ENCODE measurements around the gene MLXIPL. TPM values are rescaled to one million over a fixed set of nuclear protein-coding genes. Genes with fewer than 3 reads are reported as not detected.

Gene MLXIPL
- total and polyA plus RNA-seq, 2 of the 8 experiments (the other 6 are each of a cell fraction or from before 2014, with no cell fraction given) = 9.4 to 10.6 TPM

GRCh38 chr7:73623798-73624668 is at the start of gene MLXIPL (continued):
- TF ChIP-seq ATF3 (IDR thresholded peaks at IDR 0.05; ENCODE audit: insufficient read depth, low read depth, low read length) (no peak), GABPA (IDR thresholded peaks at IDR 0.05; ENCODE audit: borderline replicate concordance, insufficient read depth, low read length) (no peak), BCL11A (IDR thresholded peaks at IDR 0.05; ENCODE audit: low read depth in 2 of 2, low read length in 2 of 2) (no peak), E2F6 (IDR thresholded peaks at IDR 0.05) (peak; percentile 64), GTF2F1 (IDR thresholded peaks at IDR 0.05; ENCODE audit: borderline replicate concordance, low read depth, low read length) (no peak), USF2 (IDR thresholded peaks at IDR 0.05; ENCODE audit: low read length) (no peak), TAF1 (IDR thresholded peaks at IDR 0.05; ENCODE audit: low read depth, low read length) (no peak), CBX5 (IDR thresholded peaks at IDR 0.05; ENCODE audit: low read depth, low read length) (no peak), ZNF274 (IDR thresholded peaks at IDR 0.05; ENCODE audit: borderline replicate concordance, extremely low read depth, low read length) (no peak), CHD2 (IDR thresholded peaks at IDR 0.05; ENCODE audit: low read length) (no peak), YY1 (IDR thresholded peaks at IDR 0.05; ENCODE audit: low read depth, low read length) (peak; percentile 68; the same call in 1 of the 2 replicates), HDAC6 (IDR thresholded peaks at IDR 0.05; ENCODE audit: low read depth, low read length) (no peak), SAP30 (IDR thresholded peaks at IDR 0.05; ENCODE audit: insufficient read depth, insufficient replicate concordance, low read length) (no peak), RNF2 (IDR thresholded peaks at IDR 0.05; ENCODE audit: borderline replicate concordance, low read depth, low read length, missing control alignments, poor library complexity, severe bottlenecking) (no peak), SP4 (IDR thresholded peaks at IDR 0.05; ENCODE audit: low read length) (no peak), SP1 (IDR thresholded peaks at IDR 0.05; ENCODE audit: low read depth, low read length) (no peak), KDM4A (IDR thresholded peaks at IDR 0.05; ENCODE audit: low read depth, low read length, severe bottlenecking) (peak; percentile 77), CEBPB (IDR thresholded peaks at IDR 0.05; ENCODE audit: low read depth, low read length) (no peak), JUND (IDR thresholded peaks at IDR 0.05; ENCODE audit: low read length) (no peak)
- TF ChIP-seq, protein P1, sequence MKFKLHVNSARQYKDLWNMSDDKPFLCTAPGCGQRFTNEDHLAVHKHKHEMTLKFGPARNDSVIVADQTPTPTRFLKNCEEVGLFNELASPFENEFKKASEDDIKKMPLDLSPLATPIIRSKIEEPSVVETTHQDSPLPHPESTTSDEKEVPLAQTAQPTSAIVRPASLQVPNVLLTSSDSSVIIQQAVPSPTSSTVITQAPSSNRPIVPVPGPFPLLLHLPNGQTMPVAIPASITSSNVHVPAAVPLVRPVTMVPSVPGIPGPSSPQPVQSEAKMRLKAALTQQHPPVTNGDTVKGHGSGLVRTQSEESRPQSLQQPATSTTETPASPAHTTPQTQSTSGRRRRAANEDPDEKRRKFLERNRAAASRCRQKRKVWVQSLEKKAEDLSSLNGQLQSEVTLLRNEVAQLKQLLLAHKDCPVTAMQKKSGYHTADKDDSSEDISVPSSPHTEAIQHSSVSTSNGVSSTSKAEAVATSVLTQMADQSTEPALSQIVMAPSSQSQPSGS (IDR thresholded peaks at IDR 0.05; ENCODE audit: low read length) = no peak
